ENCODE measurements around the gene TMEM114. TPM values are rescaled to one million over a fixed set of nuclear protein-coding genes. Genes with fewer than 3 reads are reported as not detected.

The TMEM114 gene
- total RNA-seq, 1 experiment from 2014 or later = not detected

- DNase-seq (ENCODE audit: low read depth, low spot score) (no peak), ATAC-seq (no peak)
- RAD21 ChIA-PET (ENCODE audit: low non-redundant PET in 1 of 2, low total read pairs in 2 of 2, uncharacterized antibody in 2 of 2, unreplicated experiment in 2 of 2) = no interaction called here
- Histone ChIP-seq H3K79me2 (ENCODE audit: insufficient read depth, low read length) (no peaks in the 10 kb centered on the region), H4K20me1 (ENCODE audit: insufficient read depth) (no peaks in the 10 kb centered on the region), H3K9me3 (ENCODE audit: control insufficient read depth in 1 of 2, insufficient read depth in 1 of 2, low read depth in 1 of 2, low read length in 2 of 2) (no peaks in the 10 kb centered on the region), H3K4me1 (ENCODE audit: control insufficient read depth in 1 of 2, insufficient read depth in 2 of 2, low read length in 2 of 2) (peaks cover 0 to 13% of the 10 kb centered on the region in 2 experiments; a peak in 2 of 4 replicates), H3K9me2 (ENCODE audit: insufficient read depth) (no peaks in the 10 kb centered on the region), H3K9ac (ENCODE audit: low read length) (no peak overlapping the region), H3K27me3 (ENCODE audit: insufficient read depth, low read length) (no peaks in the 10 kb centered on the region), H3K36me3 (ENCODE audit: control insufficient read depth in 1 of 2, insufficient read depth in 2 of 2, low read length in 2 of 2) (no peaks in the 10 kb centered on the region), H3K27ac (ENCODE audit: low read depth, low read length) (no peak overlapping the region), H3K4me2 (ENCODE audit: low read length) (no peak overlapping the region), H3K4me3 (replicated peaks in 1 of 2; ENCODE audit: low read depth in 1 of 2, low read length in 2 of 2) (no peak overlapping the region), H2AFZ (ENCODE audit: low read depth, low read length, poor library complexity, severe bottlenecking) (no peak overlapping the region)
- TF ChIP-seq EZH2 (IDR thresholded peaks at IDR 0.05) (no peak), EGR1 (IDR thresholded peaks at IDR 0.05; ENCODE audit: low read depth) (no peak), JUND (IDR thresholded peaks at IDR 0.05) (no peak), POLR2AphosphoS5 (IDR thresholded peaks at IDR 0.05; ENCODE audit: low read depth, low read length) (no peak), EZH2phosphoT487 (IDR thresholded peaks at IDR 0.05; ENCODE audit: borderline replicate concordance) (no peak), CEBPB (IDR thresholded peaks at IDR 0.05; ENCODE audit: low read depth) (no peak), SRF (IDR thresholded peaks at IDR 0.05; ENCODE audit: low read depth) (no peak), SP1 (IDR thresholded peaks at IDR 0.05; ENCODE audit: low read depth) (no peak), ZNF274 (IDR thresholded peaks at IDR 0.05; ENCODE audit: low read depth, low read length) (no peak), YY1 (IDR thresholded peaks at IDR 0.05; ENCODE audit: extremely low read depth, insufficient replicate concordance, low read depth, low read length) (no peak), ZFX (IDR thresholded peaks at IDR 0.05) (no peak), POLR2A (IDR thresholded peaks at IDR 0.05; ENCODE audit: borderline replicate concordance, extremely low read depth, insufficient read depth, insufficient read length) (no peak), ELF1 (IDR thresholded peaks at IDR 0.05; ENCODE audit: borderline replicate concordance, low read depth) (no peak), CBX3 (IDR thresholded peaks at IDR 0.05; ENCODE audit: low read depth) (no peak), RAD21 (IDR thresholded peaks at IDR 0.05; ENCODE audit: low read depth) (no peak), FOSL1 (IDR thresholded peaks at IDR 0.05; ENCODE audit: low read depth) (no peak), SIN3A (IDR thresholded peaks at IDR 0.05; ENCODE audit: low read depth) (no peak)
- TF ChIP-seq, protein P1, sequence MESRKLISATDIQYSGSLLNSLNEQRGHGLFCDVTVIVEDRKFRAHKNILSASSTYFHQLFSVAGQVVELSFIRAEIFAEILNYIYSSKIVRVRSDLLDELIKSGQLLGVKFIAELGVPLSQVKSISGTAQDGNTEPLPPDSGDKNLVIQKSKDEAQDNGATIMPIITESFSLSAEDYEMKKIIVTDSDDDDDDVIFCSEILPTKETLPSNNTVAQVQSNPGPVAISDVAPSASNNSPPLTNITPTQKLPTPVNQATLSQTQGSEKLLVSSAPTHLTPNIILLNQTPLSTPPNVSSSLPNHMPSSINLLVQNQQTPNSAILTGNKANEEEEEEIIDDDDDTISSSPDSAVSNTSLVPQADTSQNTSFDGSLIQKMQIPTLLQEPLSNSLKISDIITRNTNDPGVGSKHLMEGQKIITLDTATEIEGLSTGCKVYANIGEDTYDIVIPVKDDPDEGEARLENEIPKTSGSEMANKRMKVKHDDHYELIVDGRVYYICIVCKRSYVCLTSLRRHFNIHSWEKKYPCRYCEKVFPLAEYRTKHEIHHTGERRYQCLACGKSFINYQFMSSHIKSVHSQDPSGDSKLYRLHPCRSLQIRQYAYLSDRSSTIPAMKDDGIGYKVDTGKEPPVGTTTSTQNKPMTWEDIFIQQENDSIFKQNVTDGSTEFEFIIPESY (IDR thresholded peaks at IDR 0.05; ENCODE audit: extremely low read depth, insufficient replicate concordance, low read length) = no peak
- TF ChIP-seq, protein P2, sequence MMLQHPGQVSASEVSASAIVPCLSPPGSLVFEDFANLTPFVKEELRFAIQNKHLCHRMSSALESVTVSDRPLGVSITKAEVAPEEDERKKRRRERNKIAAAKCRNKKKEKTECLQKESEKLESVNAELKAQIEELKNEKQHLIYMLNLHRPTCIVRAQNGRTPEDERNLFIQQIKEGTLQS (IDR thresholded peaks at IDR 0.05) = no peak
- TF ChIP-seq, protein P3, sequence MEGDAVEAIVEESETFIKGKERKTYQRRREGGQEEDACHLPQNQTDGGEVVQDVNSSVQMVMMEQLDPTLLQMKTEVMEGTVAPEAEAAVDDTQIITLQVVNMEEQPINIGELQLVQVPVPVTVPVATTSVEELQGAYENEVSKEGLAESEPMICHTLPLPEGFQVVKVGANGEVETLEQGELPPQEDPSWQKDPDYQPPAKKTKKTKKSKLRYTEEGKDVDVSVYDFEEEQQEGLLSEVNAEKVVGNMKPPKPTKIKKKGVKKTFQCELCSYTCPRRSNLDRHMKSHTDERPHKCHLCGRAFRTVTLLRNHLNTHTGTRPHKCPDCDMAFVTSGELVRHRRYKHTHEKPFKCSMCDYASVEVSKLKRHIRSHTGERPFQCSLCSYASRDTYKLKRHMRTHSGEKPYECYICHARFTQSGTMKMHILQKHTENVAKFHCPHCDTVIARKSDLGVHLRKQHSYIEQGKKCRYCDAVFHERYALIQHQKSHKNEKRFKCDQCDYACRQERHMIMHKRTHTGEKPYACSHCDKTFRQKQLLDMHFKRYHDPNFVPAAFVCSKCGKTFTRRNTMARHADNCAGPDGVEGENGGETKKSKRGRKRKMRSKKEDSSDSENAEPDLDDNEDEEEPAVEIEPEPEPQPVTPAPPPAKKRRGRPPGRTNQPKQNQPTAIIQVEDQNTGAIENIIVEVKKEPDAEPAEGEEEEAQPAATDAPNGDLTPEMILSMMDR (IDR thresholded peaks at IDR 0.05 in 2 of 3, conservative IDR thresholded peaks at IDR 0.05 in 1 of 3; ENCODE audit: borderline replicate concordance in 1 of 3, insufficient read depth in 1 of 3, low read depth in 2 of 3, low read length in 2 of 3) = no peak
- no TSS peak for BruUV-seq (replicated peaks)
- intact Hi-C loops (cut with micrococcal nuclease) = no loop called here
- POLR2A ChIA-PET = no interaction called here
- CTCF ChIA-PET = no interaction called here
Measured at GRCh38 chr16:8585041-8585440, 5.3 kb downstream of the TMEM114 start.

All from HCT116 (cell line).